CD4-positive, alpha-beta T cell treated with Interleukin-2 at 100 ng/mL for 4 hours (primary cell): ENCODE data around the gene CD163L1.
A peak's percentile ranks its signal among the peaks of the same experiment; 100 is the strongest.
"Not testable (repeated sequence)": the region's sequence is repeated elsewhere in the genome, so short reads cannot be mapped to it uniquely, and the experiment has no call there.

Source experiments
- DNase-seq: peaks from one replicate; pipeline ENCODE4 v3.0.0-alpha.2; 2020; ENCODE audit warnings: low spot score

The CD163L1 gene

GRCh38 chr12:7404275-7404674 is 39.7 kb downstream of the CD163L1 start:
- no peak for DNase-seq

DNA sequence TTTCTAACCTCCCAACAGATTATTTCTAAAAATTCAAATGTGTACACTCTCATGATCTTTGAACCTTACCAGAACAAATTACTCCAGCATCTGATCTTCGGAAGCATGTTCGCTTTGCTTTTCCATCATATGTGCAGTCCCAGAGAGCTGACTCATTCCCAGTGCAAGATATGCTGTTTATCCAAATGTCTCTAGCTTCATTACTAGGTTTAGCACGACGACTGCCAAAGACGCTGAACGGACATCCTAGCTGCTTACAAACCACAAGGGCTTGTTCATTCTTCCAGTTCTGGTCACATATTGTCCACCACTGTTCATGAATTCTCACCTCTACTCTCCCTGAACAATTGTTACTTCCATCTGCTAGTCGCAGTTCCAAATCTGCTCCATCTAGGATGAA is 40.5 kb downstream of the CD163L1 start:
- DNase-seq = no peak

DNA sequence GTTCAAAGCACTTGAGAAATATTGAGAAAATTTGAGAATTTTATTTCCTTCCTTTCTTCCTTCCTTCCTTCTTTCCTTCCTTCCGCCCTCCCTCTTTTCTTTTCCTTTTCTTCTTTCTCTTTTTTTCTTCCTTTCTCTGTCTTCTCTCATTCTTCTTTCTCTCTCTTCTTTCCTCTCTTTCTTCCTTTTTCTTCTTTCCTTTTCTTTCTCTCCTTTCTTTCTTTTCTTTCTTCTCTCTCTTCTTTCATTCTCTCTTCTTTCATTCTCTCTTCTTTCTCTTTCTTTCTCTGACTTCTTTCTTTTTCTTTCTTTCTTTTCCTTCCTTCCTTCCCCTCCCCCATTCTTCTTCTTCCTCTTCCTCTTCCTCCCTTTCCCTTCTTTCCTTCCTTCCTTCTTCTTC is 44.9 kb downstream of the CD163L1 start:
- no peak for DNase-seq

GRCh38 chr12:7396418-7396817 is 47.5 kb downstream of the CD163L1 start:
- DNase-seq = no peak

GRCh38 chr12:7395950-7396349 is 48.0 kb downstream of the CD163L1 start:
- no peak for DNase-seq

DNA sequence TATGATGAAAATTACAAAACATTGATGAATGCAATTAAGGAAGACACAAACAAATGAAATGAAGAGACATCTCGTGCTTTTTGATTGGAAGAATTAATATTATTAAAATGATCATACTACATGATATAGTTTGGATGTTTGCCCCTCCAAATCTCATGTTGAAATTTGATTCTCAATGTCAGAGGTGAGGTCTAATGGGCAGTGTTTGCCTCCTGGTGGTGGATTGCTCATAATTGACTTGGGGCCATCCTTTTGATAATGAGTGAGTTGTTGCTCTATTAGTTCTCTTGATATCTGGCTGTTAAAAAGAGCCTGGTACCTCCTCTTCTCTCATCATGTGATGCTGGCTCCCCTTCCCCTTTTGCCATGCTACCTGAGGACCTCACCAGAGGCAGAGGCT is 56.7 kb downstream of the CD163L1 start:
- no peak for DNase-seq

- DNase-seq = no peak
Measured at GRCh38 chr12:7383157-7383556, 60.8 kb downstream of the CD163L1 start.

- no peak for DNase-seq
Measured at GRCh38 chr12:7376196-7376595, 67.8 kb downstream of the CD163L1 start.

DNA sequence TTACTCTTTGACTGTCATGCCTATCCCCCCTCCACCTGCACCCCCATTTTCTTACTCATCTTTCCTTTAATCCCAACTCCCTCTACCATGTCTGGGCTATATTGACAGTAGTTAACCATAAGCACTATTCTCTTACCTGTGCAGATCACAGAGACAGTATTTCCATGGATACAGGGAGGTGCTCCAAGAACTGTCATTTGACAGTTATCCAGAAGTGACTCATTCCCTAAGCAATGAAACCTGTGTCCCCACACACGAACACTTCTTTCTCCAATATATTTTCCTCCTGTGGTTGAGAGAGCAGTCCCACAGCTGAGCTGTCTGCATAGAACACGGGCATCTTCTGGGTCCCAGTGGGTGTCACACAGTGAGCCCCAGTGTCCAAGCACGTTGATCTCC is 68.8 kb downstream of the CD163L1 start:
- no peak for DNase-seq

DNA sequence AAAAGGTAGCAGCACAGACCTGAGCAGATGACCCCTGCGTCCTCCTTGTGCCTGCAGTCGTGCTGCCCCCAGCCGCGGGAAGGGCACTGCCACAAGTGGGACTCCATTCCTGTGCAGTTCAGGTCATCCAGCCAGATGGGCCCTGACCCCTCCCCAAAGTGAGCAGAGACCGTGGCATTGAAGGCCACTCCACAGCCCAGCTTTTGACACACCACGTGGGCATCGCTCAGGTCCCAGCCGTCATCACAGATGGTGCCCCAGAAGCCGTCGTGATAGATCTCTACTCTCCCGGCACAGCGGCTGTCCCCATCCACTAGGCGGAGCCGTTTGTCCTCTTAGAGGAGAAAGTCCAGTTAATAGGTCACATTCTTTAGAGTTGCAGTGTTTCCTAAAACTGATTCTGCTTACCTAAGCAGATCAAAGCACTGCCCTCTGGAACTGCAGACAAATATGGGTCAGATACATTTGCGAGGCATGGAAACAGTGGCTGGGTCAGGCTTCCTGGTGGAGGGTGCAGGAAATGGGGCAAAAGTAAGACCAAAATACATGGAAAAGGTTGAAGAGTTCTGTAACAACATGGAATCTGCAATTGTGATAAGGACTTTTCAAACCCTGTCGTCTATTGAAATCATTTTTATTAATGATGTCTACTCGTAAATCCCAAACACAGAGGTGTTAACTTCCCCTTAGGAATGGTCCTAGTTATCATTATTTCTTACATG is 69.4 kb downstream of the CD163L1 start:
- peak; percentile 3 for DNase-seq

DNA sequence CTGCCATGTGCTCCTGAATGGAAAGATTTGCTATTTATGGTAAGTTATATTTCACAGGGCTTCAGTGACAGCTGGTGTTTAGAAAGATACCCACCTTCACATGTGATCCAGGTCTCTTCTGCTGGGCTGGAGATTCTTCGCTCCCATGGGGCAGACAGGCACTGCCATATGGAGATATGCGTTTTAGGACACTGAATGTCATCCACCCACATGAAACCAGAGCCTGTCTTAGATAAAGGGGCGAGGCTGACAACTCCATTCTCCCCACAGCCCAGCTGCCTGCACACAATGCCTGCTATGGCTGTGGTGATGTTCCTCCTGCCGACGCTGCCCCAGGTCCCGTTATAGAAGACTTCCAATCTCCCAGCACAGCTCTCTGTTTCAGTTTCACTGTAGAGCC is 70.7 kb downstream of the CD163L1 start:
- DNase-seq = no peak

- no peak for DNase-seq
Measured at GRCh38 chr12:7369274-7369729, 74.7 kb downstream of the CD163L1 start.

DNA sequence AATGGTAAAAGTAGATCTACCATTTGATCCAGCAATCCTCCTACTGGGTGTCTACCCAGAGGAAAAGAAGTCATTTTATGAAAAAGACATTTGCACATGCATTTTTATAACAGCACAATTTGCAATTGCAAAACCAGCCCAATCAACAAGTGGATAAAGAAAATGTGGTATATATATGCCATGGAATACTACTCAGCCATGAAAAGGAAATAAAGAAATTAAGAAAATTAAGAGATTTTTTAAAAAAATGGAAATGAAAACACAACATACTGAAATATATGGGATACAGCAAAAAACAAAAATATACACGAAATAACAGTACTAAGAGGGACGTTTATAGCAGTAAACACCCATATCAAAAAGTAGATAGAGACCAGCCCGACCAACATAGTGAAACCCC is 81.2 kb downstream of the CD163L1 start:
- DNase-seq = no peak

DNA sequence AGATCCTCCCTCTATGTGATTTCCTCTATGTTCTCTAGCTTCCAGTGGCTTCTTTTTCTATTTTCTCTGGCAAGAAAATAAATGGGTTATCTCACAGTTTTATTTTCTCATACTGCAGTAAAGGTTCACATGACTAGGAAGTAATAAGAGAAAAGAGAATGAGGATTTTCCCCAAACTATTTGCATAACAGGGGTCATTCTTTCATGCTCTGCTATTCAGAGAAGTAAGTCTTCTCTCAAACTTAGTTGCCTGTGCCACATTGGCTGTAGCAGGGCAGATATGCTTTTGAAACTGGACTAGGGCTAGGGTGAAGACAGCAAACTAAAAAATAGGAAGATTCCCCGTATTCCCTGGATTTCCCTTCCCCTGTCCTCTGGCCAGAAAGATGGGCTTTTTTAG is 82.7 kb downstream of the CD163L1 start:
- DNase-seq = no peak

- no peak for DNase-seq
Measured at GRCh38 chr12:7354529-7354928, 89.4 kb downstream of the CD163L1 start.

DNA sequence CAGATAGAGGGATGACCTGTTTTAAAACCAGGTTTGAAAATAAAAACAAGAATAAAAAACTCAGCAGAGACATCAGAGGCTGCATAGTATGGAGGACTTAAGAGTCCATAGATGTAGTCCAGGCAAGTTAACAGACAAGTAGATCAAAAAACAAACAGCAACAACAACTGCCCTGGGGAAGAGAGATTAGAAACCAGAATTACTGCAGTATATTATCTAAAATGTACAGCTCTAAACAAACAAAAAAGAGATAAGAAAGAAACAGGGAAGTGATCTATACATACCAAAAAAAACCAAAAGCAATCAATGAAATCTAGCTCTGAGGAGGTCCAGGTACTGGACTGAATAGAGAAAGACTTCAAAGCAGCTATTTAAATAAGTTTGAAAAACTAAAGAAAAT is 91.3 kb downstream of the CD163L1 start:
- DNase-seq = no peak

DNA sequence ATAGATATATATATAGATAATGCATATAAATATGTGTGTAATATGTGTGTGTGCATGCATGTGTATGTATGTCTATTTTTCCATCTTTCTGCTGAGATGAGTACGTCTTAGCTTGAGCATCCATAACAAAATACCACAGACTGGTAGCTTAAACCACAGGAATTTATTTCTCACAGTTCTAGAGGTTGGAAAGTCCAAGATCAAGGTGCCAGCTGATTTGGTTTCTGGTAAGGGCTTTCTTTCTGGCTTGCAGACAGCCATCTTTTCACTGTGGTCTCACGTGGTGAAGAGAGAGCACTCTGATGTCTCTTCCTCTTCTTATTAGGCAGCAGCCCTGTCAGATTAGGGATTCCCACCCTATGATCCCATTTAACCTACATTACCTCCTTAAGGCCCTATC is 92.8 kb downstream of the CD163L1 start:
- no peak for DNase-seq

DNA sequence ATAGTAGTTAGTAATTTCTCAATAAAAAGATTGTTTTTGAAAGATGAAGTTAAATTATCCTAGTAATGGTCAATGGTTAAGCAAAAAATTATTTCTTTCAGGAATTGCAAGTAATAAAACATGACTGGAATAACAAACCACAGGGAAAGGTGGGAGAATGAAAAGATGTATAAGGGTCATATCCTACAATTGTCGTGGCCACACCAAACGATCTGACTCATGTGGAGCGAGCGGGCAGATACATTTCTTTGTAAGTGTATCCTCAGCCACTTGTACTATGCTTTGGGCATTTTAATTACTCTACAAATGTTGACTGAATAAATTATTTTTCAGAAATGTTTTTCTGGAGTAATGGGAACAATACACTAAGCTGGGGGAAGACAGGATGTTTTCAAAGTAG is 94.5 kb downstream of the CD163L1 start:
- DNase-seq = no peak

GRCh38 chr12:7346551-7347225 is 97.3 kb downstream of the CD163L1 start:
- DNase-seq = peak; percentile 2

GRCh38 chr12:7344833-7345606 is 98.9 kb downstream of the CD163L1 start:
- no peak for DNase-seq

DNA sequence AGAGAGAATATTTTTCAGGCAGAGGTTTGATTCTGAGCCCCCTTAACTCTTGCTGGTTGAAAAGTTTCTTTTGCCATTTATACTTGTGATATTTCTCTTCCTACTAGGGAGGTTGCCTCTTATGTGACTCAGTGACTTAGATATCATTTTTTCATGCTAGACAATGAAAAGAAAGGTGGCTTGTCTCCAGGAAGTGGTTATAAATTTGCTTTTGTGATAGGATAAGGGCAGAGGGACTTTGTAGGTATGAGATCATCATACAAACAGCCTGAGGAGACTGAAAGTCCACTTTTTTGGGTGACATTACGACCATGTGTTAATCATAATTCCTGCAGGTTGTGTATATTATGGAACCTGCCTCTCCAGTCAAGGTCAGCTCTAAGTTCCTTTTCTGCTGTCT is 104.3 kb downstream of the CD163L1 start:
- no peak for DNase-seq

GRCh38 chr12:7337790-7338189 is 106.2 kb downstream of the CD163L1 start:
- DNase-seq = not testable (repeated sequence)

DNA sequence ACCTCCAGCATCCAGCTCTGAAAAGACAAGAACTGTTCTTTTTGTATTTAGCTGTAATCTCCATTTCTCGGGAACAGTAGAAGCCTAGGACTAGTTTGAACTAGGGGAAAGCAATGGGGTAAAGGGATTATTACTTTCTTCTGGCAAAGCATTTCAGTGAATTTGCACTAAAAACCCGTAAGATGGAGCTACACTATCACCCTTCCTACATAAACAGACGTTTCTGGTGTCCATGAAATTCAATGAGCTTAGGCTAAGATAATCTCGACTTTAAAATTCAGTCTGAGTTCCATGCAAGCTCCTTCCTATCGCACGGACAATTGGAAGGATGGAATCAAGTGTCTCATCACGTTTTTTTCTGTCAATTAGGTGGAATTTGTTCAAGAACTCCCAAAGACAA is 116.0 kb downstream of the CD163L1 start:
- DNase-seq = no peak
